C4-2B (cell line): ENCODE results near the gene CDH15.

Source experiments
- H3K27ac ChIP-seq: fragments of 450-650 bp; 2 replicates; pipeline ENCODE4 v1.5.1; 2017
- ZFX ChIP-seq: fragments of 450-650 bp; IDR thresholded peaks from 2 replicates; pipeline ENCODE4 v1.6.1; 2017
- TF ChIP-seq, protein P1 (sequence below): fragments of 450-650 bp; conservative IDR thresholded peaks from 2 replicates; pipeline ENCODE4 v1.5.1; 2017; ENCODE audit warnings: mild to moderate bottlenecking

Gene CDH15

DNA sequence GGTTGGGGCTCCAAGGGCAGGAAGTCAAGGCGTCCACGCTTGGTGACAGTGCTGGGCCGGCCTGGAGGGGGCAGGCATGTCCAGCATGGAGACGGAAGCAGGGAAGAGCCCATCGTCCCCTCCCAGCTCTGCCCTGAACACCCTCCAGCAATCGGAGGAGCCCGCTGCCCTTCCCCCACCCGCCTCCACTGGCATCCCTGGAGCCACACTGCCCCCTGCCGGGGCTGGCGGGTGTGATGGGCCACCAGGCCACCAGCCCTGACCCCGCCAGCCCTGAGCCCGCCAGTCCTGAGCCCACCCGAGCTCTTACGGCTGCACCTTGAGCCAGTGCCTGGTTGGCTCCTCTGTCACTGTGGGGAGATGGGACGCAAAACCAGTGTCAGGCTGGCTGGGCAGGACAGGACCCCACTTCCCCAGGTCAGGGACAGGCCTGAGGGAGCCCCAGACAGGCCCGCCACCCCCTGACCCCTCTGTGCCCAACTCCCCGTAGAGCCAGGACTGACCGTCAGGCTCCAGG, 4.1 kb upstream of the CDH15 start:
- H3K27ac ChIP-seq: peak overlapping the region; percentile 33; the same call in 1 of the 2 replicates
- TF ChIP-seq, protein P1, sequence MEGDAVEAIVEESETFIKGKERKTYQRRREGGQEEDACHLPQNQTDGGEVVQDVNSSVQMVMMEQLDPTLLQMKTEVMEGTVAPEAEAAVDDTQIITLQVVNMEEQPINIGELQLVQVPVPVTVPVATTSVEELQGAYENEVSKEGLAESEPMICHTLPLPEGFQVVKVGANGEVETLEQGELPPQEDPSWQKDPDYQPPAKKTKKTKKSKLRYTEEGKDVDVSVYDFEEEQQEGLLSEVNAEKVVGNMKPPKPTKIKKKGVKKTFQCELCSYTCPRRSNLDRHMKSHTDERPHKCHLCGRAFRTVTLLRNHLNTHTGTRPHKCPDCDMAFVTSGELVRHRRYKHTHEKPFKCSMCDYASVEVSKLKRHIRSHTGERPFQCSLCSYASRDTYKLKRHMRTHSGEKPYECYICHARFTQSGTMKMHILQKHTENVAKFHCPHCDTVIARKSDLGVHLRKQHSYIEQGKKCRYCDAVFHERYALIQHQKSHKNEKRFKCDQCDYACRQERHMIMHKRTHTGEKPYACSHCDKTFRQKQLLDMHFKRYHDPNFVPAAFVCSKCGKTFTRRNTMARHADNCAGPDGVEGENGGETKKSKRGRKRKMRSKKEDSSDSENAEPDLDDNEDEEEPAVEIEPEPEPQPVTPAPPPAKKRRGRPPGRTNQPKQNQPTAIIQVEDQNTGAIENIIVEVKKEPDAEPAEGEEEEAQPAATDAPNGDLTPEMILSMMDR: peak; percentile 93
- TF ChIP-seq ZFX: no peak

DNA sequence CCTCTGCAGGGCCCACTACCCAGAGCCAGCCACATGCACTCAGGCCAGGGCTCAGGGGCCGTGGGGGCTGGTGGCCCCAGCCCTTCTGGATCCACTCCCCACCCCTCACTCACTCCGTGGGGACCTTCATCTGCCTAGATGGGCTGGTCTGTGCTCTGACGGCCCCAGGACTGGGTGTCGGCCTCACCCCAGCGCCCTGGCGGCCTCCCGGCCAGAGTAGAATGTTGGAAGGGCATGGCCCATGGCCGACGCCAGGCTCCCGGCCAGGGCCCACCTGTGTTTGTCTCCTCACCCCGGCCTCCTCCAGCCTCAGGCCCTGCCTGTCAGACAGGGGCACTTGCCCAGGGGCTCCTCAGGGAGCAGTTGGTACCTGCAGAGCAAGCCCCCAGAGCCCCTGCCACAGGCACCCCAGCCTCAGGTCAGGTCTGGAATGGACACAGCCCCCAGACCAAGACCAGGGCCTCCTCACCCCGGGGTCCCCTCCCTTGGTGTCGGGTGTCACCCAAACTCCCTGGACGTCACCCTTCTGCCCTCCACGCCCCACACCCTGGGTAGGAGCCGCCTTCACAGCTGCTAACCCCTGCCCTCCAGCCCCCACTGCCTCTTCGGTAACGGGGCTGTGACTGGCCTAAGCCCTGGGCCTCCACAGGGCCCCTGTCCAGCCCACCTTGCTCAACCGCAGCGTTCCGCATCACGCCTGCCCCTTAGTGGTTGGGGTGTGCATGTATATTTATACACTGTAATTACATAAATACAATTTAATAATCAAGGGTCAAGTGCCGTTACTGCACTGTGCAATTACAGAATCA, 3.0 kb upstream of the CDH15 start:
- H3K27ac ChIP-seq: no peak overlapping the region
- TF ChIP-seq, protein P1: peak; percentile 19
- TF ChIP-seq ZFX: no peak

DNA sequence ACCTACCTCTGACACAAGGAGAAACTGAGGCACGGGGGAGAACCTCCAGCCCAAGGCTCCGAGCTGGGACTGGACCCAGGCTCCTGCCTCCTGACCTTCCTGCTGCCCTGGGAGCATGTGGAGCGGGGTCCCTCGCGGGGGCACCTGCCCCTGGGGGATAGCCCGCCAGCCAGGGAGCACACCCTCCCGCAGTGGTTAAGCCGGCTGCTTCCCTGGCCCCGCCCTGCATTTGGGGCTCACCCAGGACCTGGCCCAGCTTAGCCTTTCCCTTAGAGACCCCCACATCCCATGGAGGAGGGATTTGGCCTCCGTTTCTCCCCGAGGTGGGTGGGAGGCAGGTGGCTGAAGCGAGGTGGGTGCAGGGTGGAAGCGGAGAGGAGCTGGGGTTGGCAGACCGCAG, 1.8 kb upstream of the CDH15 start:
- no peak for TF ChIP-seq ZFX
- TF ChIP-seq, protein P1: no peak
- H3K27ac ChIP-seq: no peak overlapping the region

DNA sequence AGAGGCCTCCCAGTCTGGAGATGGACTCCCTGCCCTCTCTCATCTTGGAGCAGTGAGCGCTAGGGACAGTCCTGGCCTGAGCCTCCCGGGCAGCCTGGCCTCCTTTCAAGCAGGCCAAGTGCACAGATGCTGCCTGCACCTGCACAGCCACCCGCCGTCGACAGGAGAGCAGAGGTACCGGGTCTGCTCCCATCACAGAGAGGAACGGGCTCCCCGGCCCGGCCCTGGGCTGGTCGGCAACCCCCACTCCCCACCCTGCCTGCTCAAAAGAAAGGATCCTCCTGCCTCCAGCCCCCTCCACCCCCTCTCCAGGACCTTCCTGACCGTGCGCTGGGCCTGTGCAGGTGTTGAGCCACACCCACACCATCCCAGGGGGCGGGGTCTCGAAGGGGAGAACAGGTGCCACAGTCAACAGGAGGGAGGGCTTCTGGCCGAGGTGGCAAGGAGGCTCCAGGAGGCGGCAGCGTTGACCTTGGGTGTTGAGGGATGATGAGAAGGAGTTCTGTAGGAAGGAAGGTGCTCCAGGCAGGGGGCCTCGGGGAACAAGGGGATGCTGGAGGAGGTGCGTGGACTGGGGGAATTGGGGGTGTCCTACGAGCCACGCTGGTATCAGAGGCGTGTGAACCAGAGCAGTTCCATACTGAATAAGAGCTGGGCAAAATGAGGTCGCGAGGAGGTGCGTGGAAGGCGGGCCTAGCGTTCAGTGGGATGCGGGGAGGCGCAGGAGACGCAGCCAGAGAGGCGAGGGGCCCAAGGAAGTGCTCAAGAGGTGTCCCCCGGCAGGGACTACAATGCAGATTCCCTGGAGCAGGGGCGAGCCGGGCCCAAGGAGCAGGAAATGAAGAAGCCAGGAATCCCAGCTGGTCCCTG, 967 bp upstream of the CDH15 start:
- H3K27ac ChIP-seq: no peak overlapping the region
- no peak for TF ChIP-seq ZFX
- TF ChIP-seq, protein P1: no peak

DNA sequence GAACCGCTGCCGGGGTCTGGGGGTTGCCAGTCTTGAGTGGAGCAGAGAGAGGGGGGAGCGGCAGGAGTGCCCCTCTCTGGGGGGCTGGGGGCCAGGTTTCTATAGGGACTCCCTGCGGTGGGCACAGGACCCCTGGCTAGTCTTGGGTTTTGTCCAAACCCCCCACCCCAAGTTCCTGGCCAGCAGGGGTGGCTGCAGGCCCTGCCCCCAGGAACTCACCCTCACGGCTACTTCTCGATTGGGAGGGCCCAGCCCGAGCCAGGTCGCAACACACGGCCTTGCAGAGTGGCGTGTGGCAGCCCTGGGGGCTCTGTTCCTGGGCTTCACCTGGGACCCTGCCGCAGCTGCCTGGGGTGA, 601 bp downstream of the CDH15 start:
- peak overlapping the region; percentile 48 for H3K27ac ChIP-seq
- TF ChIP-seq ZFX: no peak
- TF ChIP-seq, protein P1: no peak

DNA sequence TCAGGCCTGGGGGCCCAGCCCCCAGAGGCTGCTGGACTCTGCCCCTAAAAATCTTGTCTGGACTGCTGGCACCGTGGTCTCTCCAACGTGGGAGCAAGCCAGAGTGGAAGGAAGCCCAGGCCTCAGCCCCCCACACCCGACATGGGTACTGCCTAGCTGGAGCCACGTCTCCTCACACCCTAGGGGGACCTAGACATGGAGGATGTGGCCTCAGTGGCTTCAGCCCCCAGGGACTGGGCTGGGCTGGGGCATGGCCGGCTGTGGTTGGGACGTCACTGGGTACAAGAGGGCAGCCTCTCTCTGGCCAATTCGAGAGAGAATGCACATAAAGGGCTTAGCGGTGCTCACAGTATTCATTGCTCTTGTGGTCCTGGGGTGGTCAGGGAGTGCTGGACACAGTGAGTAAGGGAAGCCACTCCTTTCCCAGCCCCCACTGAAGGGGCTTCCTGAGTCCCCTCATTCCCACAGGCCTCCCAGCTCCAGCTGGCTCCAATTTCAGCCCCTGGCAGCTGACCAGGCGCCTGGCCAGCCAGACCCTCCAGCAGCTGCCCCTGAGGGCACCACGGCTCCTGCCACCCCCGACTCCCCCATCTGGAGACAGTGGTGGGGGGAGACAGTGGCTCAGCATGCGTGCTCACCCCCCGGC, 1.1 kb downstream of the CDH15 start:
- TF ChIP-seq, protein P1: no peak
- no peak for TF ChIP-seq ZFX
- no peak overlapping the region for H3K27ac ChIP-seq
